Measurements from ENCODE around the gene RCL1.
"Not testable (repeated sequence)": the region's sequence is repeated elsewhere in the genome, so short reads cannot be mapped to it uniquely, and the experiment has no call there.

Gene RCL1

DNA sequence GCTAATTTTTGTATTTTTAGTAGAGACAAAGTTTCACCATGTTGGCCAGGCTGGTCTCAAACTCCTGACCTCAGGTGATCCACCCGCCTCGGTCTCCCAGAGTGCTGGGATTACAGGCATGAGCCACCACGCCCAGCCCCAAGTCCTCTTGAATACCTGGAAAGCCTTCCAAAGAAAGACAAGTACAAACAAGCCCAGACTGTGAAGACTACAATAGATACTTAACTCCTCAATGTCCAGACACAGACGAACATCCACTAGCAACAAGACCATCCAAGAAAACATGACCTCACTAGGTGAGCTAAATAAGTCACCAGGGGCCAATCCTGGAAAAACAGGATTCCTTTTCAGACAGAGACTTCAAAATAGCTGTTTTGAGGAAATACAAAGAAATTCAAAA lies 9.6 kb upstream of the RCL1 start:
- DNase-seq (ENCODE audit: low spot score) = not testable (repeated sequence)

DNA sequence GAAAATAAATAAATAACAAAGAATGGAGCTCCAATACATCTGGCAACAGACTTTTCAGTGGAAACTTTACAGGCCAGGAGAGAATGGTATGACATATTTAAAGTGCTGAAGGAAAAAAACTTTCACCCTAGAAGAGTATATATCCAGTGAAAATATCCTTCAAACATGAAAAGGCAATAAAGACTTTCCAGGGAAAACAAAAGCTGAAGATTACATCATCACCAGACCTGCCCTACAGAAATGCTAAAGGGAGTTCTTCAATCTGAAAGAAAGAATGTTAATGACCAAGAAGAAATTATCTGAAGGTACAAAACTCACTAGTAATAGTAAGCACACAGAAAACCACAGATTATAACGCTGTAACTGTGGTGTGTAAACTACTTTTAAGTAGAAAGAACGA lies 8.3 kb upstream of the RCL1 start:
- DNase-seq (ENCODE audit: low spot score) = no peak

DNA sequence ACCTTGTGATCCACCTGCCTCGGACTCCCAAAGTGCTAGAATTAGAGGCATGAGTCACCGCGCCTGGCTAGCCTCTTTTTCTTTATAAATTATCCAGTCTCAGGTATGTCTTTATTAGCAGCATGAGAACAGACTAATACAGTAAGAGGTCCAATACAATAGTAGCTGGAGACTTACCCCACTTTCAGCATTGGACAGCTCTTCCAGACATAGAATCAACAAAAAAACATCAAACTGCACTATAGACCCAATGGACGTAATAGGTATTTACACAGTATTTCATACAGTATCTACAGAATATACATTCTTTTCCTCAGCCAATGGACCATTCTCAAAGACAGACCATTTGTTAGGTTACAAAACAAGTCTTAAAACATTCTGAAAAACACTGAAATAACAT lies 6.1 kb upstream of the RCL1 start:
- no peak for DNase-seq (ENCODE audit: low spot score)

DNA sequence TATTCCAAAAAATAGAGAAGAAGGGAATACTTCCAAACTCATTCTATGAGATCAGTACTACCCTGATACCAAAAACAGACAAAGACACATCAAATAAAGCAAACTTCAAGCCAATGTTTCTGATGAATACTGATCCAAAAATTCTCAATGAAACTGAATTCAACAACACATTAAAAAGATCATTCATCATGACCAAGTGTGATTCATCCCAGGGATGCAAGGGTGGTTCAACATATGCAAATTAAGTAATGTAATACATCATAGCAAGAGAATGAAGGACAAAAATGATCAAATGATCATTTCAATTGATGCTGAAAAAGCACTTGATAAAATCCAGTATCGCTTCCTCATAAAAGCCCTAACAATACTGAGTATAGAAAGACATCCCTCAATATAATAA lies 4.9 kb upstream of the RCL1 start:
- no peak for DNase-seq (ENCODE audit: low spot score)

DNA sequence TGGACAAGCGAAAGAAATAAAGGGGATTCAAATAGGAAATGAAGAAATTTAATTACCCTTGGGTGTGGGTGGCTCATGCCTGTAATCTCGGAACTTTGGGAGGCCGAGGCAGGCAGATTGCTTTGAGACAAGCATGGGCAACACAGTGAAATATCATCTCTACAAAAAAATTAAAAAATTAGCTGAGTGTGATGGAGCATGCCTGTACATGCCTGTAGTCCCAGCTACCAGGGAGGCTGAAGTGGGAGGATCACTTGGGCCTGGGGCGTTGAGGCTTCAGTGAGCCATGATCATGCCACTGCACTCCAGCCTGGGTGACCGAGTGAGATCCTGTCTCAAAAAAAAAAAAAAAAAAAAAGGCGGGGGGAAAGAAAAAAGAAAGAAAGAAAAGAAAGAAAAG lies 4.0 kb upstream of the RCL1 start:
- no peak for DNase-seq (ENCODE audit: low spot score)

DNA sequence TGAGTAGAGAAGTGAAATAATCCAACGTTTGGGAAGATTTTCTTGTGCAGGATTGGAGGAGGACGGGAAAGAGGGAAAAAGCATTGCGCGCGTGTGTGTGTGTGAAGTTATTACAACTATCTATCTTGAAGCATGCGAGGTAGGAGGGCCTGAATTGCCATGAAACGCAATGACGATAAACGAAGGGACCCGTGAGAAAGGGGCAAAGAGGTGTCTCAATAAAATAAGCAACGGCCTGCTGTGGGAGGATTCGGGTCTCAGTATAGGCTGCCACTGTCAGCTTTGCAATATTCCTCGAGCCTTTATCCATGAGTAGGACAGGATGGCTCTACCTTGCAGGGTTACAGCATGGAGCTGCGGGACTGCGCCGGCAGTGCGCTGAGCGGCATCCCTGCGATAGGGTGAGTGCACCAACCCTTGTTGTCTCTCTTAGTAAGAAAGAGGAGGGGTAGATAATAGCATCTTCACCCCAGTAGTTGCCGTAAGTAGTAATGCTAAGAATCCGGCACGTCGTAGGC lies 631 bp upstream of the RCL1 start:
- no peak for DNase-seq (ENCODE audit: low spot score)

DNA sequence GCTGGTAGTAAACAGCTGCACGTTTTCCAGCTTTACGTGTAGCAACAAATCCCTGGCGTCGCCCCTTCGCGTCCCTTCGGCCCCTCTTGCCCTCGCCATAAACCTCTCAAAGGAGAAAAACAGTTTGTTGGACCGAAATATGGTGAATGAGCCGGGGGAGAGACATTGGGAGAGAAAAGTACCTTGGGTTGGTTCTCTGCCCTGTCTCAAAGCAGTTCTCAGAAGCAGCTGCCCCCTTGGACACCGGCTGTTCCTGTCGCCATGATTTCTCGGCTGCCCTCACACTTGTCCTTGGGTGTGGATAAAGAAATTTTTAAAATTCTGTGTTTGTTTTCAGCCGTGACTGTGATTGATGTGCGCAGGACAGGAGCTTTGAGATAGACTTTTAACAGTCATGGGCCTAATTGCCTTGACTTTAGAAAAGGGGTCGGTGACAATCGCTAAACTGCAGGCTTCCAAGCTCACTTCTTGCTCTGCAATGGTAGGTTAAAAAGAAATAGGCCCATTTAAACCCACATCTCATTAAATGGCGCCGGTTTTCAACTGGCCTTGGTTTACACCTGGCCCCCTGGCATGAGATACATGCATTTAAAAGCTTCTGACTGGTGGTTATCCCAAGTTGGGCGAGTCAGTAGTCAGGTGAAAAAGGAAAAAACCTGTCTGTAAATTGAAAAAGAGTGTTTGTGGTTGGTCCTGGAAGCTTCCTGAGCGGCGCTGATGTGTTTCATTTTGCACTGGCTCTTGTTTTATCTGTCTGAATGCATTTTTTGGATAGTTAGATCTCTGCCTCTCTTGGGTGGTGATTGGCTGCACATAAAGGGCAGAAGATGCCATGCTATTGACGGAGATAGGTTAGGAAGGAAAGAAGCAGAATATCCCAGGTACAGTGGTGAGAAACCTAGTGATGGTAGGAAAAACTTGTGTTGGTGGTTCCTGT lies 983 bp downstream of the RCL1 start:
- DNase-seq (ENCODE audit: low spot score) = no peak

DNA sequence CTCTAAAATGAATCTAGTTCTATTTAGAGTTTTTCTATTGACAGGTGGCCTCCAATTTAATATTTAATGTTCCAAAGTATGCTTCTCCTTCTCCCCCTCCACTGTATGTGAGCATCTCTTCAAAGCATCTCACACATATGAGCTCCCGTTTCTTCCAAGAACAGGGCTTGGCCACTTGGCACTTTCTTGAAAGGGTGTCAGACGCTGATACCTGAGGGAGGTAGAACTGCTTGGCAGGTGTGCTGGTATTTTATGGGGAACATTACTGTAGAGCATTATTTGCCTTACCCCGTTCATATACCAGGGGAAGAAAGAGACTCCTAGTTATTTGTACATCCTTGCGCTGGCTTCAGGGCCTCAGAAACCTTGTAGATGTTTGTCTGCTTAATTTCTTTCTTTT lies 1.9 kb downstream of the RCL1 start:
- DNase-seq (ENCODE audit: low spot score) = no peak

DNA sequence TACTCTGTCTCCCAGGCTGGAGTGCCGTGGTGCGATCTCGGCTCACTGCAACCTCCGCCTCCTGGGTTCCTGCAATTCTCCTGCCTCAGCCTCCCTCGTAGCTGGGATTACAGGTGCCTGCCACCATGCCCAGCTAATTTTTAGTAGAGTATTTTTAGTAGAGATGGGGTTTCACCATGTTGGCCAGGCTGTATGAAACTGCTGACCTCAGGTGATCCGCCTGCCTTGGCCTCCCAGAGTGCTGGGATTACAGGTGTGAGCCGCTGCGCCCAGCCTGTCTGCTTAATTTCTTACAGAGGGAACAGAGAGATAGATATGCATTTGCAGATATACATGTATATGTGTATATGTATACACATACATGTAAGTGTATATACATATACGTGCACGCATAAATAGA lies 2.4 kb downstream of the RCL1 start:
- not testable (repeated sequence) for DNase-seq (ENCODE audit: low spot score)

DNA sequence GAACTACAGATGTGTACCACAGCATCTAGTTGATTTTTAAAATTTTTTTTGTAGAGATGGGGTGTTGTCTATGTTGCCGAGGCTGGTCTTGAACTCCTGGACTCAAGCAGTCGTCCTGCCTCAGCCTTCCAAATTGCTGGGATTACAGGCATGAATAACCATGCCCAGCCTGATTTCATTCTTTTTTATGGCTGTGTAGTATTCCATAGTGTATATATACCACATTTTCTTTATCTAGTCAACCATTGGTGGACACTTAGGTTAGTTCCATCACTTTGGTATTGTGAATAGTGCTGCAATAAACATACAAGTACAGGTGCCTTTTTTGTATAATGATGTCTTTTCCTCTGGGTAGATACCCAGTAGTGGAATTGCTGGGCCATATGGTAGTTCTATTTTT lies 3.8 kb downstream of the RCL1 start:
- DNase-seq (ENCODE audit: low spot score) = no peak

DNA sequence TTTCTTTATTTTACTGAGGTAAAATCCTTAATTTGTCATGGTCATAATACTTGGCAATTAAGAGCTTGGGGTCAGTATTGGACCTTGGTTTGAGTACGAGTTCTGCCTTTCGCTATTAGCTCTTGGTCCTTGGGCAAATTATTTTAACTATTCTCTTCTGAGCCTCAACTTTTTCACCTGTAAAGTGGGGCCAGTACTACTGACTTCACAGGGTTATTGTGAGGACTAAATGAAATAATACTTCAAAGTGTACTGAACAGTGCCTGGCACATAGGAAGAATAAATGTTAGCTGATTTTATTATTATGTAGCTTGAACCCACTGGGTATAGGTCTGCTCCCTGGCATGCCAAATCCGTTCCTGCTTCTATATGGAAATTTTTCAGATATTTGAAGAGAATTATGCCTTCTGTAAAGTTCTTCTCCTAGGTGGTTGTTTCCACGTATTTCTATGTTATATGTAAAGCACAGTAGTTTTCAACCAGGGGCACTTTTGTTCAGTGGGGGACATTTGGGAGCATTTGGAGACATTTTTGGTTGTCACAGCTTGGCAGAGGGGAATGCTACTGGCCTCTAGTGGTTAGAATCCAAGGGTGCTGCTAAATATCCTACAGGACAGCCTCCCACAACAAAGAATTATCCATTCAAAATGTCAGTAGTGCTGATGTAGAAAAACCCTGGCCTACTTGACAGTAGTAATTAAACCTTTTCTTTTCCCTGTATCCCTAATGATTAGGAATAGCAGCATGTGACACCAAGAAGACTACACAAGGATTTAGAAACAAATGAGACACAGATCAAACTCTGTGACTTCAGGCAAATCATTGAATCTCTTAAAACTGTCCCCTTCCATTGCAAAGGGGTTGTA lies 4.5 kb downstream of the RCL1 start:
- no peak for DNase-seq (ENCODE audit: low spot score)

DNA sequence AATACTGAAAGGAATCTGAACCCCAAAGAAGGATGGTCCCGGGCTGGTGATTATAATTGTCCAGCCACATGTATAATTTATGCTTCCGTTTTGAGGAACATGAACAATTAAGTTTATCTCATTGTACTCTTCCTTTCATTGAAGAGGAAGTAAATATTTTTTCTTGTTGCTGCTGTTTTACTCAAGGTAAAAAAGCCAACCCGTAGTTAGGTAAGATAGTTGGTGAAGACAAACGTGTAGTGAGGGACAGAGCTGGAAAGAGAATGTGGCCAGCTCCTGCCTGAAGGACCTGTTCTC lies 5.1 kb downstream of the RCL1 start:
- DNase-seq (ENCODE audit: low spot score) = no peak

DNA sequence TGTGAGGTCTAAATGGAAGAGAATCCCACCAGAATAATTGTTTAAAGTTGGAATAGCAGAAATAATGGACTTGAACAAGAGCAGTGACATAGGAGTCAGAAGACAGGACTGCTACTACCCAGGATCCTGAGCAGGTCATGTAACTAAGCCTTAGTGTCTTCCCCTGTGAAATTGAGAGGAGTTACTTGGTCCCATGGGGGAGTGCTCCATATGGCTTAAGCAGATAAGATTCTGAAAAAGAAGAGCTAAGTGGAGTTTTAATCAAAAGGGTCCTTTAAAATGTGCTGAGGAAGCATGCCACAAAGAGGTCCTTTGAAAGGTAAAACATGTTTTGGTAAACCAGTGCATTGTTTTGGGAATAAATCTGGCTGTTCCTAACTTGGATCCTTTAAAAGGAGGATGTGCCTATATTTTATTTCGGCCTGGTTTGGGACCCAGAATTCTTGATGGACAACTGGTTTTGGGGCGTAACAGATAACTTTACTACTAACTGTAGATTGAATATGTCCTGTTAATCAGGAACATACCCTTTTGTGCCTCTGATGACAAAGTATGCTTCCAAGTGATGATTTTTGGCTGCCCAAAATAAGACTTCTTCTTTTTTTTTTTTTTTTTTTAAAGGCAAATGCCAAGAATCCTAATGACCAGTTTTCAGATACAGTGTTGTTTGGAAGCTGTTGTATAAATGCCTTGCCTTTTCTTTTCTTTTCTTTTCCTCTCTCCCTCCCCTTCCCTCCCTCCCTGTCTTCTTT lies 5.7 kb downstream of the RCL1 start:
- no peak for DNase-seq (ENCODE audit: low spot score)

DNA sequence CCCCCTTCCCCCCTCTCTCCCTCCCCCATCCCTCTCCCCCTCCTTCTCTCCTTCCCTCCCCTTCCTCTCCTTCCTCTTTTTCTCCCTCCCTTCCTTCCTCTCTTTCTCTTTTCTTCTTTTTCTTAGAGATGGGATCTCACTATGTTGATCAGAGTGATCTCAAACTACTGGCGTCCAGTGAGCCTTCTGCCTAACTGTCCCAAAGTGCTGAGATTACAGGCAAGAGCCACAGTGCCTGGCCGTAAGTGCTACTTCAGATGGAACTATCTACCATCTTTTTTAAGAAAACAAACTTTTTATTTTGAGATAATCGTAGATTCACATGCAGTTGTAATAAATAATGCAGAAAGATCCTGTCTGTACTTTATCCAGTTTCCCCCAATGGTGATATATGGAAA lies 6.3 kb downstream of the RCL1 start:
- no peak for DNase-seq (ENCODE audit: low spot score)

DNA sequence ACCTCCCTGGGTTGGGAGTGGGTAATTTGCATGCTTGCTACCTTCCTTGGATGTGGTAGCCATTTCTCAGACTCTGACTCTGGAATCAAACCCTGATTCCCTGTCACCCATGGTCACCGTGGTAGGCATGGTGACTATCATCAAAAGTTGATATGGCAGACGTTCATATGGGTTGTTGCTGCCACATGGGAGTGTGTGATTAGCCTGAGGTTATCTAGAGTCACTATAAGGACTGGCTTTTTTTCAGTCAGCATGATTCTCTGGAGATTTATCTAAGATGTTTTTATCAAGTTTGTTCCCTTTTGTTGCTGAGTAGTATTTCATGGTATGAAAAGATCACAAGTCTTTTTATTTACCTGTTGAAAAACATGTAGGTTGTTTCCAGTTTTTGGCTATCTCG lies 7.0 kb downstream of the RCL1 start:
- DNase-seq (ENCODE audit: low spot score) = no peak

DNA sequence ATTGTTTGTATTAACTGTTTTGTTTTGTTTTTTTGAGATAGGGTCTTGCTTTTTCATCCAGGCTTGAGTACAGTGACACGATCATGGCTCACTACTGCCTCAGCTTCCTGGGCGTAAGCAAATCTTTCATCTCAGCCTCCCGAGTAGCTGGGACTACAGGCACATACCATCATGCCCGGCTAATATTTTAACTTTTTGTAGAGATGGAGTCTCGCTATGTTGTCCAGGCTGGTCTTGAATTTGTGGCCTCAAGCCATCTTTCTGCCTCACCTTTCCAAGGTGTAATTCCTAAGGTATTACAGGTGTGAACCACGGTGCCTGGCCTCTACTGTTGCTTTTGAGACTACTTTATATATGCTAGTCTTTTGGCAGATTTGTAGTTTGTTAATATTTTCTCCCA lies 8.4 kb downstream of the RCL1 start:
- no peak for DNase-seq (ENCODE audit: low spot score)

DNA sequence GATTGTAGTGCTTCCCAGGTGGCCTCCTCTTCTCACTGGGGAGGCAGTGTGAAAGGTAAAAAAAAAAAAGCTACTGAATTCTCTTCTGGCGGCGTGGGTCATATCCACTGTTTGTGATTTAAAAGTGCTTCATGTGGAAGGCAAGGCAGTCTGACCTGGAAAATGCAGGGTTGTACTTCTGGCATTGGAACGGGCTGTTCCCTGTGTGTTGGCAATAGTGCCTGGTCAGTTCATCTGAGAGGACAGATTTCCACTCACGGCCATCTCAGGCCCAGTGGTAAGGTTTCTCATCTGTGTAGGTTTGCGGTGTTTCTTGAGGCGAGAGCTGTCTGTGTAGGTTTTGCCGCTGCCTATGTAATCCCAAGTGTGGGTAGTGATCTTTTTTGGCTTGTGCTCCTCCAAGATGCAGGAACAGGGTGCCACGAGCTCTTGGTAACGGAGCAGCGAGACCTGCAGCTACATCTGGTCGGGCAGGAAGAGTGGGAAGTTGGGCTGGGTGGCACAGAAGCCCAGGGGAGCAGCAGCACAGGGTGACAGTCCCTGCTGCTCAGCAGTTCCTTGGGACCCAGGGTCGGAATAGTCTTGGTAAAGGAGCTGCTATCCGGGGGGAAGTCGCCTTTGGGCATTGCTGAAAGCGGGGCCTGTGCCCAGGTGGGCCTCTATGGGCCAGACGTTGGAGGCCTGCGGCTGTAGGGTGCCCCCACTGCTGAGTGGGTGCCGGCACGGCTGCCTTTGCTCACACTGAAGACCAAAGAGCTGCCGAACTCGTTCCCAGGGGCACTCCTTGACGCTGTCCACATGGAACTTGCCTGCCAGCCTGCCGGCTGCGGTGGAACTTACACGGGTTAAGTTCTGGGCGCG lies 11.2 kb downstream of the RCL1 start:
- no peak for DNase-seq (ENCODE audit: low spot score)

DNA sequence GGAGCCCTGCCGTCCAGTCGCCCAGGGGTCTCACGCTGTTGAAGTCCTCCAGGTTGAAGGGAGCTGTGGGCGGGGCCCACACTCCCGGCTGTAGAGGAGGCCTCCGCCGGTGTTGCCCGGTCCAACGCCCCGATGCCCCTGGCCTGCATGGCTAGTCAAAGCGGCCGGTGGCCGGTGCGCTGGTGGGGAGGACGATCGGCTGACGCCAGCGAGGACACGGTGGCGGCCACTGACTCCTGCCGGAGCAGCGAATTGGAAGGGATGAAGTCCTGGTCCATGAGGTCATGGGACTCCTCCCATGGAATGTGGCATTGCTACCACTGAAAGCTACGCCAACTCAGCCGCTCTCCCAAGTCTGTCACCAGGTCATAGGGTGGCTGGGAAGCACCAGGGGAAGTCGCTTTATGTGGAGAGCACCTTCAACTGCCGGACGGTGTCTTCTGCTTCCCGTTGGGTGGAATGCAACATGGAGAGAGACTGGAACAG lies 11.8 kb downstream of the RCL1 start:
- DNase-seq (ENCODE audit: low spot score) = no peak

DNA sequence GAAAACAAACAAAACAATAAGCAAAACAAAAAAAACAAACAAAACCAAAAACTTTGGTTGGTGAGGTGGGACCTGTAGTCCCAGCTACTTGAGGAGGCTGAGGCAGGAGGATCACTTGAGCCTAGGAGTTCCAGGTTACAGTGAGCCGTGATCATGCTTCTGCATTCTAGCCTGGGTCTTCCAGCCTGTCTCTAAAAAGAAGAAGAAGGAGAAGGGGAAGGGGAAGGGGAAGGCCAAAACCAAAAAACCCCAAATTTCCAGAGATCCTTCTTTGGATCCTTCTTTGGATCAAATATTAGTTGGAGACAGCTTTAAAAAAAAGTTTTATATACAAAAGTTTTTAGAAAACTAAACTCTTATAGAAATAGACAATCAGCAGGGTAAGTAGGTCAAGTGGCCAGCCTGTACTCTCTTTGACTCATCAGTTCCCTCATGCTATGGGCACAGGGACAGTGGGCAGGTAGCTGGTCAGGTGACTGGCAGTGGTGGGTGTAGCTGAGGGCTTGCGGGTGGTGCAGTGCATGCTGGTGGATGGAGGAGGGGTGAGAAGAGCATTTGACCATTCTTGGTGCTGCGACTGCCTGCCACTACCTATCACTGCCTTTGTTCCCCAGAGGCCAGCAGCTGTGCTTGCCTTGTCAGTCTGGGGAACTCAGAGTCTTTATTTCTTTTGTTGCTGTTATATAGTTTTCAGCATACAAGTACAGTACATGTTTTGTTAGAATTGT lies 12.6 kb downstream of the RCL1 start:
- no peak for DNase-seq (ENCODE audit: low spot score)

DNA sequence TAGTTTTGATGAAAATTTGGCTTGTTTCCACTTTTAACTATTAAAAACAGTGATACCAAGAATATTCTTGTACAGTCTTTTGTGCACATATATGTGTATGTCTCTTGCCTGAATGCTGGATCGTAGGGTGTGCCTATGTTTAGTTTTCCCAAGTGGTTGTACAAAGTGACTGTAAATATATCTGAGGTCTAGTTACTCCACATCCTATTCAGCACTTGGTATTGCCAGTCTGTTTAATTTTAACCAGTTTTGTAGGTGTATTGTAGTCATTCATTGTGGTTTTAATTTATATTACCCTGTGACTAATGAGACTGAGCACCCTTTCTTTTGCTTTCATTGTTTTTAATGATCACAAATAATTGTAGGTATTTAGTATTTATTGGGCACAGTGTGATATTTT lies 17.8 kb downstream of the RCL1 start:
- DNase-seq (ENCODE audit: low spot score) = no peak

DNA sequence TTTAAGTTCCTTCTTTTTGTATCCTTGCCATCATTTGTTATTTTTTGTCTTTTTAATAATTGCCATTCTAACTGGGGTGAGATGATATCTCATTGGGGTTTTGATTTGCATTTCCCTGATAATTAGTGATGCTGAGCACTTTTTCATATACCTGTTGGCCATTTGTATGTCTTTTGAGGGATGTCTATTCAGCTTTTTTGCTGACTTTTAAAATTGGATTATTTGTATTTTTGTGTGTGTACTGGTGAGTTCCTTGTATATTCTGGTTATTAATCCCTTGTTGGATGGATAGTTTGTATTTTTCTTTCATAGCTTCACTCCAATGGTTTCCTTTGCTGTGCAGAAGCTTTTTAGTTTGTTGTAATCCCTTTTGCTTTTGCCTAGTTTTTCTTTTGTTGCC lies 19.1 kb downstream of the RCL1 start:
- DNase-seq (ENCODE audit: low spot score) = no peak

All from COLO829 (cell line).